SK-N-SH (cell line): Measurements from ENCODE around the gene C1orf174. TPM values are rescaled to one million over a fixed set of nuclear protein-coding genes. Genes with fewer than 3 reads are reported as not detected.

ENCODE experiments used
- CTCF ChIA-PET: fragments of 300-600, 350-600 bp; formaldehyde crosslinking; extraction: SDS; loops from one replicate; lab custom pipeline; 2021; lab: Yijun Ruan, JAX
- POLR2A ChIA-PET: fragments of 350-600 bp; sonication (Branson Sonifier 250); formaldehyde crosslinking; extraction: SDS; loops from one replicate; lab custom pipeline; 2020; ENCODE audit warnings: antibody characterized with exemption, inconsistent platforms; lab: Yijun Ruan, JAX
- DNase-seq: peaks from one replicate; pipeline ENCODE4 v3.0.0; 2012
- H2AFZ ChIP-seq: fragments of 200-600 bp; sonication (generic); 2 replicates; pipeline ENCODE4 v1.8.1; 2016; ENCODE audit warnings: antibody characterized with exemption, mild to moderate bottlenecking, low read depth
- H3F3A ChIP-seq: fragments of 200-600 bp; sonication (generic); replicated peaks from 2 replicates; pipeline ENCODE3; 2016; ENCODE audit warnings: antibody characterized with exemption, mild to moderate bottlenecking; ENCODE audit not compliant: insufficient read depth
- H3K27ac ChIP-seq, 2 experiments: fragments of 200-500 bp in 1 of 2; fragments of 200-600 bp in 1 of 2; sonication (Bioruptor generic) in 1 of 2; sonication (generic), shearing (Covaris generic) in 1 of 2; 2 replicates each; pipeline versions ENCODE4 v1.5.1 to v1.6.1; 2014 to 2016; ENCODE audit warnings: low read depth in 2 of 2, inconsistent platforms in 1 of 2, low read length in 1 of 2, mild to moderate bottlenecking in 1 of 2, mixed read lengths in 1 of 2
- H3K27me3 ChIP-seq: fragments of 200-600 bp; sonication (generic), shearing (Covaris generic); 2 replicates; pipeline ENCODE4 v1.6.1; 2016; ENCODE audit warnings: mixed run types; ENCODE audit not compliant: insufficient read depth
- H3K36me3 ChIP-seq, 2 experiments: fragments of 200-500 bp in 1 of 2; fragments of 200-600 bp in 1 of 2; sonication (Bioruptor generic) in 1 of 2; sonication (generic) in 1 of 2; replicated peaks in 1 of 2; 2 replicates each; pipeline versions ENCODE3 to v1.5.1; 2014 to 2016; ENCODE audit warnings: low read length in 1 of 2, mild to moderate bottlenecking in 1 of 2; ENCODE audit not compliant: insufficient read depth in 2 of 2, control insufficient read depth in 1 of 2
- H3K4me1 ChIP-seq, 2 experiments: fragments of 200-500 bp in 1 of 2; fragments of 200-600 bp in 1 of 2; sonication (Bioruptor generic) in 1 of 2; sonication (generic), shearing (Covaris generic) in 1 of 2; 2 replicates each; pipeline versions ENCODE4 v1.5.1 to v1.6.1; 2014 to 2016; ENCODE audit warnings: low read depth in 1 of 2, low read length in 1 of 2, mixed run types in 1 of 2; ENCODE audit not compliant: insufficient read depth in 2 of 2, control insufficient read depth in 1 of 2
- H3K4me2 ChIP-seq: fragments of 200-600 bp; sonication (generic), shearing (Covaris generic); 2 replicates; pipeline ENCODE4 v1.6.1; 2017; ENCODE audit warnings: mixed run types
- H3K4me3 ChIP-seq, 2 experiments: fragments of 200-500 bp in 1 of 2; fragments of 200-600 bp in 1 of 2; sonication (Bioruptor generic) in 1 of 2; sonication (generic), shearing (Covaris generic) in 1 of 2; 2 replicates each; pipeline versions ENCODE4 v1.5.1 to v1.8.1; 2014 to 2016; ENCODE audit warnings: low read depth in 2 of 2, inconsistent platforms in 1 of 2, low read length in 1 of 2, mild to moderate bottlenecking in 1 of 2, mixed read lengths in 1 of 2, moderate library complexity in 1 of 2
- H3K79me2 ChIP-seq: fragments of 200-600 bp; sonication (generic); 2 replicates; pipeline ENCODE4 v1.8.1; 2017; ENCODE audit warnings: mild to moderate bottlenecking; ENCODE audit not compliant: insufficient read depth
- H3K9ac ChIP-seq: fragments of 200-600 bp; sonication (generic); 2 replicates; pipeline ENCODE4 v1.6.1; 2017; ENCODE audit warnings: mixed run types
- H3K9me2 ChIP-seq: fragments of 200-600 bp; sonication (generic); 2 replicates; pipeline ENCODE4 v1.6.1; 2017; ENCODE audit warnings: mixed run types
- H3K9me3 ChIP-seq: fragments of 200-600 bp; sonication (generic); 2 replicates; pipeline ENCODE4 v1.6.1; 2017; ENCODE audit warnings: mixed run types, mild to moderate bottlenecking, moderate library complexity
- H4K20me1 ChIP-seq: fragments of 200-600 bp; sonication (generic); 2 replicates; pipeline ENCODE4 v1.6.1; 2017; ENCODE audit warnings: mild to moderate bottlenecking, mixed run types; ENCODE audit not compliant: insufficient read depth
- CHD2 ChIP-seq: fragments of 150-350 bp; IDR thresholded peaks from 2 replicates; pipeline ENCODE4 v1.6.1; 2018; ENCODE audit warnings: low read length; ENCODE audit not compliant: partially characterized antibody
- ELF1 ChIP-seq: IDR thresholded peaks from 2 replicates; pipeline ENCODE4 v1.4.0; 2012
- EP300 ChIP-seq, 2 experiments: IDR thresholded peaks; 2 replicates each; pipeline versions ENCODE4 v1.4.0 to v1.6.1; 2012; ENCODE audit warnings: borderline replicate concordance in 1 of 2, low read depth in 1 of 2, low read length in 1 of 2
- FOSL2 ChIP-seq: IDR thresholded peaks from 2 replicates; pipeline ENCODE4 v1.4.0; 2012; ENCODE audit warnings: low read depth, mild to moderate bottlenecking, moderate library complexity, borderline replicate concordance
- FOXJ3 ChIP-seq: sonication (generic); formaldehyde crosslinking; IDR thresholded peaks from 2 replicates; pipeline ENCODE4 v1.5.1; 2020; ENCODE audit warnings: mild to moderate bottlenecking, missing genetic modification reagents
- FOXM1 ChIP-seq: IDR thresholded peaks from 2 replicates; pipeline ENCODE4 v1.4.0; 2012; ENCODE audit warnings: low read depth, mild to moderate bottlenecking
- GABPA ChIP-seq: IDR thresholded peaks from 2 replicates; pipeline ENCODE4 v1.4.0; 2012; ENCODE audit warnings: low read depth, mild to moderate bottlenecking
- MXI1 ChIP-seq: IDR thresholded peaks from 2 replicates; pipeline ENCODE4 v1.6.1; 2012; ENCODE audit warnings: mild to moderate bottlenecking, low read depth, low read length, improper control_type of control experiment
- NFIC ChIP-seq: IDR thresholded peaks from 2 replicates; pipeline ENCODE4 v1.4.0; 2012; ENCODE audit warnings: borderline replicate concordance
- NRF1 ChIP-seq: IDR thresholded peaks from 2 replicates; pipeline ENCODE4 v1.6.1; 2012; ENCODE audit warnings: low read depth, mild to moderate bottlenecking, low read length
- RAD21 ChIP-seq: IDR thresholded peaks from 2 replicates; pipeline ENCODE4 v1.6.1; 2012; ENCODE audit warnings: mild to moderate bottlenecking, low read length
- TCF12 ChIP-seq: IDR thresholded peaks from 2 replicates; pipeline ENCODE4 v1.4.0; 2012
- USF1 ChIP-seq: IDR thresholded peaks from 2 replicates; pipeline ENCODE4 v1.4.0; 2012; ENCODE audit warnings: low read depth, borderline replicate concordance
- WGBS: methylation state at CpG from one replicate; pipeline ENCODE4 v1.1.6; 2017; ENCODE audit warnings: low lambda C conversion rate; 5-methylcytosine and 5-hydroxymethylcytosine counted together
- polyA plus RNA-seq, 3 experiments: library from polyadenylated mRNA; depleted of rRNA; stranded (reverse); fragments of >200 nt; gene quantifications; 2 replicates each; pipeline ENCODE4 v1.2.3, GENCODE V29; 2012
- TF ChIP-seq, protein P1 (sequence below): IDR thresholded peaks from 2 replicates; pipeline ENCODE4 v1.6.1; 2012; ENCODE audit warnings: mild to moderate bottlenecking, low read depth, low read length, moderate library complexity
- TF ChIP-seq, protein P2 (sequence below): fragments of 150-350 bp; IDR thresholded peaks from 2 replicates; pipeline ENCODE4 v1.6.1; 2017; ENCODE audit warnings: antibody characterized with exemption, low read length, low read depth, borderline replicate concordance
- TF ChIP-seq, protein P3 (sequence below): fragments of 200-600 bp; sonication (generic); IDR thresholded peaks from 2 replicates; pipeline ENCODE4 v1.6.1; 2017; ENCODE audit warnings: antibody characterized with exemption, mild to moderate bottlenecking, moderate library complexity
- TF ChIP-seq, protein P4 (sequence below): IDR thresholded peaks from 2 replicates; pipeline ENCODE4; 2012

Gene C1orf174
- polyA plus RNA-seq, 1 of the 3 experiments (the other 2 are of a cell fraction), result 21.4 TPM

DNA sequence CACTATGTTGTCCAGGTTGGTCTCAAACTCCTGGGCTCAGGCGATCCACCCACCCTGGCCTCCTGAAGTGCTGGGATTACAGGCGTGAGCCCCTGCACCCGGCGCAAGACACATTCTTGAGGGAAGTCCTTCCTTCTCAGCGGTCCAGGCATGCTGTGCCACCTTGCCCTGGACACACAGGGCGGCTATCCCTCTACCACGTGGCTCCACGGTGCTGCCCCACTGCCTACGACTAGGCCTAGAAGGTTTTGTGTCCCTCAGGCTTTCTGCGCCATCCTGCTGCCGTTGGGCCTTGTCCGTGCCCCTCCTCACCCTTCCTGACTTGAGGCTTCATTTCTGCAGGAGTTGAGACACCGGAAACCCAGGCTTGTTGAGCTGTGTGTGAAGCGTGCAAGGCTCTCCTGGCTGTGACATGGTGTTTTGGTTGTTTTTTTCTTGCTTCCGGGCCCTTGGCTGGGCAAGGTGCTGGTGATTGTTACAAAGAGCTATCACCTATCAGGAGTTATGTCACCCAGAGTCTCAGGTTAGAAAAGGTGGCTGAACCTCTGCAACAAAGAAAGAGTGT is 13.9 kb downstream of the C1orf174 start:
- H3K9ac ChIP-seq, result no peak overlapping the region
- H4K20me1 ChIP-seq, result no peaks in the 10 kb centered on the region
- no peak for DNase-seq
- WGBS, result 83% methylated on average over 10 of the region's 15 CpGs
- no peaks in the 10 kb centered on the region for H3K4me1 ChIP-seq
- H3K36me3 ChIP-seq, result peaks cover 3 to 30% of the 10 kb centered on the region in 2 experiments
- no peak overlapping the region for H2AFZ ChIP-seq
- CTCF ChIA-PET, result interaction anchor here (1.1 kb wide), 1 partner anchor 10 kb away, joined by 5 read pairs; no protein-coding TSS in a partner anchor
- H3K4me3 ChIP-seq, result no peak overlapping the region
- no peaks in the 10 kb centered on the region for H3K79me2 ChIP-seq
- no peak overlapping the region for H3K27ac ChIP-seq
- no peaks in the 10 kb centered on the region for H3K9me2 ChIP-seq
- H3F3A ChIP-seq, result no peaks in the 10 kb centered on the region
- TF ChIP-seq, protein P1, sequence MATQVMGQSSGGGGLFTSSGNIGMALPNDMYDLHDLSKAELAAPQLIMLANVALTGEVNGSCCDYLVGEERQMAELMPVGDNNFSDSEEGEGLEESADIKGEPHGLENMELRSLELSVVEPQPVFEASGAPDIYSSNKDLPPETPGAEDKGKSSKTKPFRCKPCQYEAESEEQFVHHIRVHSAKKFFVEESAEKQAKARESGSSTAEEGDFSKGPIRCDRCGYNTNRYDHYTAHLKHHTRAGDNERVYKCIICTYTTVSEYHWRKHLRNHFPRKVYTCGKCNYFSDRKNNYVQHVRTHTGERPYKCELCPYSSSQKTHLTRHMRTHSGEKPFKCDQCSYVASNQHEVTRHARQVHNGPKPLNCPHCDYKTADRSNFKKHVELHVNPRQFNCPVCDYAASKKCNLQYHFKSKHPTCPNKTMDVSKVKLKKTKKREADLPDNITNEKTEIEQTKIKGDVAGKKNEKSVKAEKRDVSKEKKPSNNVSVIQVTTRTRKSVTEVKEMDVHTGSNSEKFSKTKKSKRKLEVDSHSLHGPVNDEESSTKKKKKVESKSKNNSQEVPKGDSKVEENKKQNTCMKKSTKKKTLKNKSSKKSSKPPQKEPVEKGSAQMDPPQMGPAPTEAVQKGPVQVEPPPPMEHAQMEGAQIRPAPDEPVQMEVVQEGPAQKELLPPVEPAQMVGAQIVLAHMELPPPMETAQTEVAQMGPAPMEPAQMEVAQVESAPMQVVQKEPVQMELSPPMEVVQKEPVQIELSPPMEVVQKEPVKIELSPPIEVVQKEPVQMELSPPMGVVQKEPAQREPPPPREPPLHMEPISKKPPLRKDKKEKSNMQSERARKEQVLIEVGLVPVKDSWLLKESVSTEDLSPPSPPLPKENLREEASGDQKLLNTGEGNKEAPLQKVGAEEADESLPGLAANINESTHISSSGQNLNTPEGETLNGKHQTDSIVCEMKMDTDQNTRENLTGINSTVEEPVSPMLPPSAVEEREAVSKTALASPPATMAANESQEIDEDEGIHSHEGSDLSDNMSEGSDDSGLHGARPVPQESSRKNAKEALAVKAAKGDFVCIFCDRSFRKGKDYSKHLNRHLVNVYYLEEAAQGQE, result no peak
- TF ChIP-seq ELF1 (no peak), NFIC (no peak), FOXJ3 (CRISPR knock-in tag) (no peak), EP300 (IDR thresholded peaks at IDR 0.05; ENCODE audit: borderline replicate concordance in 1 of 2, low read depth in 1 of 2, low read length in 1 of 2) (no peak)
- TF ChIP-seq, protein P2, sequence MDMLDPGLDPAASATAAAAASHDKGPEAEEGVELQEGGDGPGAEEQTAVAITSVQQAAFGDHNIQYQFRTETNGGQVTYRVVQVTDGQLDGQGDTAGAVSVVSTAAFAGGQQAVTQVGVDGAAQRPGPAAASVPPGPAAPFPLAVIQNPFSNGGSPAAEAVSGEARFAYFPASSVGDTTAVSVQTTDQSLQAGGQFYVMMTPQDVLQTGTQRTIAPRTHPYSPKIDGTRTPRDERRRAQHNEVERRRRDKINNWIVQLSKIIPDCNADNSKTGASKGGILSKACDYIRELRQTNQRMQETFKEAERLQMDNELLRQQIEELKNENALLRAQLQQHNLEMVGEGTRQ, result no peak
- no peak overlapping the region for H3K4me2 ChIP-seq
- H3K9me3 ChIP-seq, result no peaks in the 10 kb centered on the region
- H3K27me3 ChIP-seq, result no peaks in the 10 kb centered on the region
- POLR2A ChIA-PET, result no interaction called here

GRCh38 chr1:3885611-3886010 is 14.5 kb downstream of the C1orf174 start:
- no peak overlapping the region for H3K4me3 ChIP-seq
- no peak overlapping the region for H2AFZ ChIP-seq
- no peaks in the 10 kb centered on the region for H3K27me3 ChIP-seq
- H3K9me2 ChIP-seq, result no peaks in the 10 kb centered on the region
- H3K4me1 ChIP-seq, result no peaks in the 10 kb centered on the region
- ChIA-PET POLR2A (no interaction called here), CTCF (interaction anchor here (1.1 kb wide), 1 partner anchor 10 kb away, joined by 5 read pairs; no protein-coding TSS in a partner anchor)
- H3K4me2 ChIP-seq, result no peak overlapping the region
- H3K9me3 ChIP-seq, result no peaks in the 10 kb centered on the region
- DNase-seq, result no peak
- H3K27ac ChIP-seq, result no peak overlapping the region
- H4K20me1 ChIP-seq, result no peaks in the 10 kb centered on the region
- WGBS, result 91% methylated on average over 6 of the region's 7 CpGs
- no peaks in the 10 kb centered on the region for H3F3A ChIP-seq
- no peaks in the 10 kb centered on the region for H3K79me2 ChIP-seq
- H3K9ac ChIP-seq, result no peak overlapping the region
- peaks cover 3 to 24% of the 10 kb centered on the region in 2 experiments for H3K36me3 ChIP-seq
- no peak for TF ChIP-seq EP300 (IDR thresholded peaks at IDR 0.05; ENCODE audit: borderline replicate concordance in 1 of 2, low read depth in 1 of 2, low read length in 1 of 2)
- no peak for TF ChIP-seq MXI1
- no peak for TF ChIP-seq RAD21
- TF ChIP-seq GABPA, result no peak
- no peak for TF ChIP-seq FOXM1
- no peak for TF ChIP-seq TCF12
- TF ChIP-seq USF1, result no peak
- TF ChIP-seq, protein P3, sequence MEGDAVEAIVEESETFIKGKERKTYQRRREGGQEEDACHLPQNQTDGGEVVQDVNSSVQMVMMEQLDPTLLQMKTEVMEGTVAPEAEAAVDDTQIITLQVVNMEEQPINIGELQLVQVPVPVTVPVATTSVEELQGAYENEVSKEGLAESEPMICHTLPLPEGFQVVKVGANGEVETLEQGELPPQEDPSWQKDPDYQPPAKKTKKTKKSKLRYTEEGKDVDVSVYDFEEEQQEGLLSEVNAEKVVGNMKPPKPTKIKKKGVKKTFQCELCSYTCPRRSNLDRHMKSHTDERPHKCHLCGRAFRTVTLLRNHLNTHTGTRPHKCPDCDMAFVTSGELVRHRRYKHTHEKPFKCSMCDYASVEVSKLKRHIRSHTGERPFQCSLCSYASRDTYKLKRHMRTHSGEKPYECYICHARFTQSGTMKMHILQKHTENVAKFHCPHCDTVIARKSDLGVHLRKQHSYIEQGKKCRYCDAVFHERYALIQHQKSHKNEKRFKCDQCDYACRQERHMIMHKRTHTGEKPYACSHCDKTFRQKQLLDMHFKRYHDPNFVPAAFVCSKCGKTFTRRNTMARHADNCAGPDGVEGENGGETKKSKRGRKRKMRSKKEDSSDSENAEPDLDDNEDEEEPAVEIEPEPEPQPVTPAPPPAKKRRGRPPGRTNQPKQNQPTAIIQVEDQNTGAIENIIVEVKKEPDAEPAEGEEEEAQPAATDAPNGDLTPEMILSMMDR, result no peak
- TF ChIP-seq, protein P4, sequence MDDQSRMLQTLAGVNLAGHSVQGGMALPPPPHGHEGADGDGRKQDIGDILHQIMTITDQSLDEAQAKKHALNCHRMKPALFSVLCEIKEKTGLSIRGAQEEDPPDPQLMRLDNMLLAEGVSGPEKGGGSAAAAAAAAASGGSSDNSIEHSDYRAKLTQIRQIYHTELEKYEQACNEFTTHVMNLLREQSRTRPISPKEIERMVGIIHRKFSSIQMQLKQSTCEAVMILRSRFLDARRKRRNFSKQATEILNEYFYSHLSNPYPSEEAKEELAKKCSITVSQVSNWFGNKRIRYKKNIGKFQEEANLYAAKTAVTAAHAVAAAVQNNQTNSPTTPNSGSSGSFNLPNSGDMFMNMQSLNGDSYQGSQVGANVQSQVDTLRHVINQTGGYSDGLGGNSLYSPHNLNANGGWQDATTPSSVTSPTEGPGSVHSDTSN, result no peak
- no peak for TF ChIP-seq CHD2
- no peak for TF ChIP-seq FOSL2
- no peak for TF ChIP-seq NRF1
